ENCODE measurements around the gene WWOX. TPM values are rescaled to one million over a fixed set of nuclear protein-coding genes. Genes with fewer than 3 reads are reported as not detected.
"Not testable (repeated sequence)": the region's sequence is repeated elsewhere in the genome, so short reads cannot be mapped to it uniquely, and the experiment has no call there.

WWOX gene
- total RNA-seq, 1 experiment from 2014 or later, result 35.6 TPM

DNA sequence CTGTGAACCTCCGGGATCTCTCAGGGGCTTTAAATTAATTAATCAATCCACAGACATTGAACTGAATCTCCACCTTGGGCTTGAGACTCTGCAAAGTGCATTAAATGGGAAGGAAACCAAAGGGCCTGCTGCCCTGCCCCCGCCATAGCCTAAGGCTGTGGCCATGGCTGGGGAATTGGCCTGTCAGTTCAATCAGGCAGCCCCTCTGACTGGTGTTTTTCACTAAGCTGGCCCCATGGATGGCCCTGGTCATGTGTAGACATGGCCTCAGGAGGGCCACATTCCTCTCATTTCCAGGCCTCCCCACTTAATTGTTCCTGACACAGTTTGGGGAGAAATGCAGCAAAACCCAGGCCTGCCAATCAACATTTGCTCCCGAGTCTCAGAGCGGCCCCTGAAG lies 499.8 kb downstream of the WWOX start:
- no peaks in the 10 kb centered on the region for H3K9me3 ChIP-seq (ENCODE audit: insufficient read depth, low read depth)
- no peaks in the 10 kb centered on the region for H3K79me2 ChIP-seq (ENCODE audit: low read depth)
- DNase-seq, result no peak
- no peaks in the 10 kb centered on the region for H3F3A ChIP-seq (ENCODE audit: insufficient read depth, low read depth)
- ChIA-PET CTCF (no interaction called here), POLR2A (ENCODE audit: unreplicated experiment) (no interaction called here)
- TF ChIP-seq, protein P1, sequence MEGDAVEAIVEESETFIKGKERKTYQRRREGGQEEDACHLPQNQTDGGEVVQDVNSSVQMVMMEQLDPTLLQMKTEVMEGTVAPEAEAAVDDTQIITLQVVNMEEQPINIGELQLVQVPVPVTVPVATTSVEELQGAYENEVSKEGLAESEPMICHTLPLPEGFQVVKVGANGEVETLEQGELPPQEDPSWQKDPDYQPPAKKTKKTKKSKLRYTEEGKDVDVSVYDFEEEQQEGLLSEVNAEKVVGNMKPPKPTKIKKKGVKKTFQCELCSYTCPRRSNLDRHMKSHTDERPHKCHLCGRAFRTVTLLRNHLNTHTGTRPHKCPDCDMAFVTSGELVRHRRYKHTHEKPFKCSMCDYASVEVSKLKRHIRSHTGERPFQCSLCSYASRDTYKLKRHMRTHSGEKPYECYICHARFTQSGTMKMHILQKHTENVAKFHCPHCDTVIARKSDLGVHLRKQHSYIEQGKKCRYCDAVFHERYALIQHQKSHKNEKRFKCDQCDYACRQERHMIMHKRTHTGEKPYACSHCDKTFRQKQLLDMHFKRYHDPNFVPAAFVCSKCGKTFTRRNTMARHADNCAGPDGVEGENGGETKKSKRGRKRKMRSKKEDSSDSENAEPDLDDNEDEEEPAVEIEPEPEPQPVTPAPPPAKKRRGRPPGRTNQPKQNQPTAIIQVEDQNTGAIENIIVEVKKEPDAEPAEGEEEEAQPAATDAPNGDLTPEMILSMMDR (conservative IDR thresholded peaks at IDR 0.05), result no peak
- TF ChIP-seq EZH2 (IDR thresholded peaks at IDR 0.05; ENCODE audit: low read depth), result no peak
- no TSS peak for BruUV-seq (replicated peaks)
- no peak overlapping the region for H3K4me2 ChIP-seq
- no peak overlapping the region for H3K27ac ChIP-seq
- H3K9me2 ChIP-seq (ENCODE audit: insufficient read depth), result no peaks in the 10 kb centered on the region
- H3K4me3 ChIP-seq, result no peak overlapping the region
- intact Hi-C loops (cut with micrococcal nuclease; ENCODE audit: unreplicated experiment), result no loop called here
- no peaks in the 10 kb centered on the region for H3K27me3 ChIP-seq (ENCODE audit: insufficient read depth, low read depth)
- no peak overlapping the region for H2AFZ ChIP-seq
- H3K36me3 ChIP-seq (ENCODE audit: low read depth), result no peaks in the 10 kb centered on the region
- no peaks in the 10 kb centered on the region for H4K20me1 ChIP-seq (ENCODE audit: insufficient read depth)
- no peaks in the 10 kb centered on the region for H3K4me1 ChIP-seq (replicated peaks; ENCODE audit: insufficient read depth)

DNA sequence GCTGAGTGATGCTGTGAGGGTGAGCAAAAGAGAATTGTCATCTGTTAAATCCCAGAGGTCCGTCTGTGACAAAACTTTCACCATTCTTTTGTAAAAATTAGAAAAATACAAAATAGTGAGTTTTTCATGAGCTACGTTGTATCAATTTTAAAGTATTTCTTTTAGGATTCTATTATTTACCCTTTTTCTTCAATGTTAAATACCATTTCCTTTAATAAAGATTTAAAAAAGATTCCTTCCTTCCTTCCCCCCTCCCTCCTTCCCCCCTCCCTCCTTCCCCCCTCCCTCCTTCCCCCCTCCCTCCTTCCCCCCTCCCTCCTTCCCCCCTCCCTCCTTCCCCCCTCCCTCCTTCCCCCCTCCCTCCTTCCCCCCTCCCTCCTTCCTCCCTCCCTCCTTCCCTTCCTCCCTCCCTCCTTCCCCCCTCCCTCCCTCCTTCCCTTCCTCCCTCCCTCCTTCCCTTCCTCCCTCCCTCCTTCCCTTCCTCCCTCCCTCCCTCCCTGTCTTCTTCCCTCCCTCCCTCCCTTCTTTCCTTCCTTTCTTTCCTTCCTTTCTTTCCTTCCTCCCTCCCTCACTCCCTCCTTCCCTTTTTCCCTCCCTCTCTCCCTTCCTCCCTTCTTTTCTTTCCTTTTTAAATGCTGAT lies 505.1 kb downstream of the WWOX start:
- POLR2A ChIA-PET (ENCODE audit: unreplicated experiment), result not testable (repeated sequence)

DNA sequence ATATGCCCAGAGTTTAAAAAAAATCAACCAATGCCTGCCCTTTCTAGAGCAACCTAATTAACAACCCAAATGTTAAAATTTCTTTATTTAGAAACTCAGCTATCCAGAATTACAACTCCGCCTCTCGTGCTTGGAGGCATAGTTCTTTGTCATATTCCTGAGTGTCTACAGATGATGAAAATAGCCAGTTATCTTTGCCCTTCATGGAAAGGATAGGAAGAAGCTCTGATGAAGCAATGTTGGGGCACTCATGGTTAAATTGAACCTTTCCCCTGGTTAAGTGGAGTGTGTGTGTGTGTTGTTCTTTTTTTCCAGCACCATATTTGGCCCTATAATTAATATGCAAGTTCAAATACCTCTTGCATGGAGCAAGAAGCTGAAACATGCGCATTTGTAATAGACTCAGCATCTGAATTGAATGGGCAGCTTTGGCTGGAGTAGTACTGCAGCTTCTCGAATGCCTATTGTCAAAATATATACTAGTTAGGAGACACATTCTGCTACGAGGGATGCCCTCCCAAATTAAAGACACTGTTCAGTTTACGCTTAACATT lies 506.2 kb downstream of the WWOX start:
- Histone ChIP-seq H3K9me2 (ENCODE audit: insufficient read depth) (no peaks in the 10 kb centered on the region), H3K4me1 (replicated peaks; ENCODE audit: insufficient read depth) (no peaks in the 10 kb centered on the region), H2AFZ (no peak overlapping the region), H3K4me3 (no peak overlapping the region), H3K79me2 (ENCODE audit: low read depth) (no peaks in the 10 kb centered on the region), H3K27me3 (ENCODE audit: insufficient read depth, low read depth) (no peaks in the 10 kb centered on the region), H3K9me3 (ENCODE audit: insufficient read depth, low read depth) (no peaks in the 10 kb centered on the region), H3F3A (ENCODE audit: insufficient read depth, low read depth) (no peaks in the 10 kb centered on the region), H3K4me2 (no peak overlapping the region), H3K27ac (no peak overlapping the region), H4K20me1 (ENCODE audit: insufficient read depth) (no peaks in the 10 kb centered on the region), H3K36me3 (ENCODE audit: low read depth) (no peaks in the 10 kb centered on the region)
- ChIA-PET CTCF (no interaction called here), POLR2A (ENCODE audit: unreplicated experiment) (no interaction called here)
- no peak for TF ChIP-seq EZH2 (IDR thresholded peaks at IDR 0.05; ENCODE audit: low read depth)
- TF ChIP-seq, protein P1 (conservative IDR thresholded peaks at IDR 0.05), result no peak
- no peak for DNase-seq
- intact Hi-C loops (cut with micrococcal nuclease; ENCODE audit: unreplicated experiment), result no loop called here
- BruUV-seq (replicated peaks), result no TSS peak

More for the DNA sequence above, 505.1 kb downstream of the WWOX start:
- H3F3A ChIP-seq (ENCODE audit: insufficient read depth, low read depth); H3K79me2 ChIP-seq (ENCODE audit: low read depth); H3K4me1 ChIP-seq (replicated peaks; ENCODE audit: insufficient read depth); H3K4me3 ChIP-seq; H3K9me2 ChIP-seq (ENCODE audit: insufficient read depth); intact Hi-C loops (cut with micrococcal nuclease; ENCODE audit: unreplicated experiment); H2AFZ ChIP-seq; DNase-seq; H3K4me2 ChIP-seq; H3K27ac ChIP-seq; H3K9me3 ChIP-seq (ENCODE audit: insufficient read depth, low read depth); H3K36me3 ChIP-seq (ENCODE audit: low read depth); H3K27me3 ChIP-seq (ENCODE audit: insufficient read depth, low read depth); H4K20me1 ChIP-seq (ENCODE audit: insufficient read depth); BruUV-seq (replicated peaks); CTCF ChIA-PET: not testable (repeated sequence)

DNA sequence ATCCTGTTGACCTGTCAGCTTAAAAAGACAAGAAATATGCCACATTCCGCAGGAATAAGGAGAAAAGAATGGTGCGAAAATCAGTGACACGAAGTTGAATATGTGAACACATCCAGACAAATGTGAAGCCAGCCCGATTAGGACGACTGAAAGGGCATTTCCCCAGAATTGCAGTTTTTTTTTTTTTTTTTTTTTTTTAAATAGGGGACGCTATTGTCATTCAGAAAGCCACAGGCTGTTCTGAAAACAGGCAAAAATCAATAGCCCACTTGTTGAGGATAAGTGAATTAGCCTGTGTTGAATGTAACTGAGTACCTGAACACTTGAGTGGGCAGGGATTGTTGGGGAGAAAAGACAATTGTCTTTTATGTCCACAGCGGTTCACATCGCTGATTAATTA lies 507.1 kb downstream of the WWOX start:
- Histone ChIP-seq H3K4me3 (no peak overlapping the region), H4K20me1 (ENCODE audit: insufficient read depth) (no peaks in the 10 kb centered on the region), H3K4me2 (no peak overlapping the region), H3K27ac (no peak overlapping the region), H3K27me3 (ENCODE audit: insufficient read depth, low read depth) (no peaks in the 10 kb centered on the region), H3K9me2 (ENCODE audit: insufficient read depth) (no peaks in the 10 kb centered on the region), H3K9me3 (ENCODE audit: insufficient read depth, low read depth) (no peaks in the 10 kb centered on the region), H3K36me3 (ENCODE audit: low read depth) (no peaks in the 10 kb centered on the region), H3F3A (ENCODE audit: insufficient read depth, low read depth) (no peaks in the 10 kb centered on the region), H3K79me2 (ENCODE audit: low read depth) (no peaks in the 10 kb centered on the region), H3K4me1 (replicated peaks; ENCODE audit: insufficient read depth) (no peaks in the 10 kb centered on the region), H2AFZ (no peak overlapping the region)
- TF ChIP-seq, protein P1 (conservative IDR thresholded peaks at IDR 0.05), result no peak
- TF ChIP-seq EZH2 (IDR thresholded peaks at IDR 0.05; ENCODE audit: low read depth), result no peak
- ChIA-PET CTCF (no interaction called here), POLR2A (ENCODE audit: unreplicated experiment) (no interaction called here)
- DNase-seq, result no peak
- intact Hi-C loops (cut with micrococcal nuclease; ENCODE audit: unreplicated experiment), result no loop called here
- no TSS peak for BruUV-seq (replicated peaks)

Measured in PC-9 (cell line).